Embryonic facial prominence (tissue), 1 donor: ENCODE measurements around the gene EMILIN2.
"Not testable (repeated sequence)": the region's sequence is repeated elsewhere in the genome, so short reads cannot be mapped to it uniquely, and the experiment has no call there.

Experiments
- DNase-seq: peaks from one replicate; pipeline ENCODE4 v3.0.0-alpha.2; 2016; ENCODE audit errors: extremely low spot score

EMILIN2 gene

GRCh38 chr18:2846636-2847316 lies at the start of gene EMILIN2:
EMILIN2 (plus strand) TSS chr18:2847006; CDS start chr18:2847189, 183 bp downstream.
- peak; percentile 66 for DNase-seq

DNA sequence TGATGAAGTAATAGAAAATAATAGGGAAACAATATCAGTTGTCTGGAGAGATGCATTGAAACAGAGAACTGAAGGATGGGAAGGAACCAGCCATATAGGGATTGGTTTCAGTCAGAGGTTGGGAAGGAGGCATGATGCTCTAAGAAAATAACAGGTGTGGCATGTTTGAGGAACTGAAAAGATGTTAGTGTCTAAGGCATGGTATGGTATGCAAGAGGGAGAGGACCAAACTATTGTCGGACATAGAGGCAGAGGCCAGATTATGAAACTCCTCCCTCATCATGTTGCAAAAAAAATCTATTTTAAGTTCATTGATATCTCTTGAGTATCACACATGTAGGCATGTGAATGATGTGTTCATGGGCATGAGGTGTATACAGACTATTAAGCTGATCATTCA lies 48.9 kb upstream of the EMILIN2 start:
- DNase-seq: no peak

DNA sequence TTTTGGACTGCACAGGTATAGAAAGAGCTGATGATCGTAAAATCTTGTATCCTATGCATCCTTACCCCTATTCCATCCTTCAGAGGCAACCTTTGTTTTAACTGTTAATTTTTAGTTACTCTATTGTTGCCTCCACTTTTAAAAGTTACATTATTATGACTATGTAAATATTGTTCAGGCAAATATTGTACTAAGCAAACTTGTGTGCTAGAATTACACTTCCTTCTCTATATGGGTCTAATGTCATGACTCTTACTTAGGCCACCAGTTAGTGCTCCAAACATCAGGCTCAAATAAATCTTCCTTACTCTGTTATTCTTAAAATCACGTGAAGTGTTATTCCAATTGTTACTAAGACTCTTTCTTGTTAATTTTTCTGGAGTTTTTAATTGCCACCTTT lies 47.4 kb upstream of the EMILIN2 start:
- no peak for DNase-seq

DNA sequence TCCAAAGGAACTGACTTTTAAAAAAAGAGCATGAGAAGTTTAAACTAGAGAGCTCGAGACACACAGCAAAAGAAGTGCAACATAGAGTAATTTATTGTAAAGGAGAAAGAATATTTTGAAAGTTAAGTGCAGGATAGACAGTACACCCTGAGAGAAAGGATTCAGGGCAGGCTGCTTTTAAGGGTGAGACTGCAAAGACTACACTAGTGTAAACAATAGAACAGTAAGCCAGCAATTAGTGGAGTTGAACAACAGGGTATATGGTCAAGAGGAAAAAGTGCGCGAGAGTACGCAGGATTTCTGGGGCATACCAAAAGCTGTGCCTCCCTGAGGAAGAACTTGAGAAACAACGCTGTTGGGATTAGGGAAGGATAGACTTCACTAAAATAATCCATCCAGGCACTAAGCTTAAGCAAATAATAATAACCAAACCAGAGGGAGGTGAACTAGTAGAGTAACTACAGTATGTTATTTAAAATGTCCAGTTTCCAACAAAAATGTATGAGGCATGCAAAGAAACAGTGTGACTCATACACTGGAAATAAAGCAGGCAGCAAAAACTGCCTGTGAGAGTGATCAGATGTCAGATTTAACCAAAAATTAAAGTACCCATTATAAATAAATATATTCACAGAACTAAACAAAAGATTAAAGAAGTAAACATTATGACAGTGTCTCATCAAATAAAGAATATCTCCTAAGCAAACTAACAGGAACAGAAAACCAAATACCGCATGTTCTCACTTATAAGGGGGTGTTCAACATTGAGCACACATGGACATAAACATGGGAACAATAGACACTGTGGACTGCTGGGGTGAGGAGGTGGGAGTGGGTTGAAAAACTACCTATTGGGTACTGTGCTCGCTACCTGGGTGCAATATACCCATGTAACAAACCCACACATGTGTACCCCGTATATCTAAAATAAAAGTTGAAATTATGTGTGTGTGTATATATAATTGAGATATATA lies 40.5 kb upstream of the EMILIN2 start:
- no peak for DNase-seq

DNA sequence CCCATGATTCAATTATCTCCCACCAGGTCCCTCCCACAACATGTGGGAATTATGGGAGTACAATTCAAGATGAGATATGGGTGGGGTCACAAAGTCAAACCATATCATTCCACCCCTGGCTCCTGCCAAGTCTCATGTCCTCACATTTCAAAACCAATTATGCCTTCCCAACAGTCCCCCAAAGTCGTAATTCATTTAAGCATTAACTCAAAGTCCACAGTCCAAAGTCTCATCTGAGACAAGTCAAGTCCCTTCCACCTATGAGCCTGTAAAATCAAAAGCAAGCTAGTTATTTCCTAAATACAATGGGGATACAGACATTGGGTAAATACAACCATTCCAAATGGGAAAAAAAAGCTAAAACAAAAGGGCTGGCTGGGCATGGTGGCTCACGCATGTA lies 38.2 kb upstream of the EMILIN2 start:
- not testable (repeated sequence) for DNase-seq

DNA sequence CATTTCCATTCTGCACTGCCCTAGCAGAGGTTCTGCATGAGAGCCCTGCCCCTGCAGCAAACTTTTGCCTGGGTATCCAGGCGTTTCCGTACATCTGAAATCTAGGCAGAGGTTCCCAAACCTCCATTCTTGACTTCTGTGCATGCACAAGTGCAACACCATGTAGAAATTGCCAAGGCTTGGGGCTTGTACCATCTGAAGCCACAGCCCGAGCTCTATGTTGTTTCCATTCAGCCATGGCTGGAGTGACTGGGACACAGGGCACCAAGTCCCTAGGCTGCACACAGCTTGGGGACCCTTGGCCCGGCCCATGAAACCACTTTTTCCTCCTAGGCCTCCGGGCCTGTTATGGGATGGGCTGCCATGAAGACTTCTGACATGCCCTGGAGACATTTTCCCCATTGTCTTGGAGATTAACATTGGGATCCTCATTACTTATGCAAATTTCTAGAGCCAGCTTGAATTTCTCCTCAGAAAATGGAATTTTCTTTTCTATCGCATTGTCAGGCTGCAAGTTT lies 37.1 kb upstream of the EMILIN2 start:
- not testable (repeated sequence) for DNase-seq

GRCh38 chr18:2811416-2811815 lies 35.4 kb upstream of the EMILIN2 start:
- no peak for DNase-seq

DNA sequence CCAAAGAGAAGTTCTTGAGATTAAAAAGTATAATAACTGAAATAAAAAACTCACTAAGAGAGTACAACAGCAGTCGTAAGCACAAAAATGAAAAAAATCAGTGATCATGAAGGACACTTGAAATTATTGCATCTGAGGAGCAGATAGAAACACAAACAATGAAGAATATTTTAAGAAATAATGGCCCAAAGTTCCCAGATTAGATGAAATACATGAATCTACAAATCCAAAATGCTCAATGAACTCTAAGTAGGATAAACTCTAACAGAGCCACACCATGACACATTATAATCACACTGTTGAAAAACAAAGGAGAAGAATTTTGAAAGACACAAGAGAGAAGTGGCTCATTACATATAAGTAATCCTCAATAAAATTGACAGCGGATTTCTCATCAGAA lies 31.9 kb upstream of the EMILIN2 start:
- no peak for DNase-seq

DNA sequence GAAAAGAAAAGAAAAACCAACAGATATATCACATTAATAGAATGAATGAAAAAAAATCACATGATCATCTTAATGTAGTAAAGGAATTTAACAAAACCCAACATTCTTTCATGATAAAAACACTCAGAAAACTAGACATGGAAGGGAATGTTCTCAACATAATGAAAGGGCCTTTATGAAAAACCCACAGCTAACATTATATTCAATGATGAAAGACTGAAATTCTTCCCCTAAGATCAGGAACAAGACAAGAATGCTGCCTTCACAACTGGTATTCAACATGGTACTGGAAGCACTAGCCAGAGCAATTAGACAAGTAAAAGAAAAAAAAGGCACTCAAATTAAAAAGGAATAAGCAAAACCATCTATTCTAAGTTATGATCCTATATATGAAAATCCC lies 28.5 kb upstream of the EMILIN2 start:
- no peak for DNase-seq

DNA sequence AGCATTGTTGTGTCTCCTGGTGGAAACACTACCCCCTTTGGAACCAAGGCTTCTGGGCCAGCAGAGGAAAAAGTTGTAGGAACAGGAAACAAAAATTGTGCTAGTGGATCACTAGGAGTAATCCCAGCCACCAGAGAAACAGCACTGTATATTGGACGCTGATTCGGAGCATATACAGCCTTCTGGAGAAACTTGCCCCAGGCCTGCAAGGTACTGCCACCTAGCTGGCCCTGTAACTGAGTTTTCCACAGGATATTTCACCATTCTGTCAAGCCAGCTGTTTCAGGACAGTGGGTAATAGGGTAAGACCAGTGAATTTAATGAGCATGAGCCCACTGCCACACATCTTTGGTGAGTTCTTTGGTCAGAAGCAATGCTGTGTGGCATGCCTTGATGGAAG lies 25.1 kb upstream of the EMILIN2 start:
- DNase-seq: no peak

DNA sequence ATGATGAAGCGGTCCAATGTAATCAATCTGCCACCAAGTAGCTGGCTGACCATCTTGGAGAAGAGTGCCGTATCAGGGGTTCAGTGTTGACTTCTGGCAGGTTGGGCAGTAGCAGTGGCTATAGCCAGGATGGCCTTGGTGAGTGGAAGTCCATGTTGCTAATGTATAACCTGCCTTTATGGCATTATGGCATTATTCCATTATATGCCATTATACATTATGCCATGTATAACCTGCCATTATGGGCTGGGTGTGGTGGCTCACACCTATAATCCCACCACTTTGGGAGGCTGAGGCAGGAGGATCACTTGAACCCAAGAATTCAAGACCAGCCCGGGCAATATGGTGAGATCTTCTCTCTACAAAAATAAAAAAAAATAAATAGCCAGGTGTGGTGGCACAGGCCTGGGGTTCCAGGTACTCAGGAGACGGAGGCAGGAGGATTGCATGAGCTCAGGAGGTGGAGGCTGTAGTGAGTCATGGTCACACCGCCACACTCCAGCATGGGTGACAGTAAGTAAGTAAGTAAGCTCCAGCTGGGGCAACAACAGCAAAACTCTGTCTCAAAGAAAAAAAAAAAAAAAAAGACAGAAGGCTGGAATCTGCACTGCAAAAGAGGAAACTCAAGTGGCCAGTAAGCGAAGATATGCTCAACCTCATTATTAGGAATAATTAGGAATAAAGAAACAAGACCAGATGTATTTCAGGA lies 24.4 kb upstream of the EMILIN2 start:
- DNase-seq: no peak

DNA sequence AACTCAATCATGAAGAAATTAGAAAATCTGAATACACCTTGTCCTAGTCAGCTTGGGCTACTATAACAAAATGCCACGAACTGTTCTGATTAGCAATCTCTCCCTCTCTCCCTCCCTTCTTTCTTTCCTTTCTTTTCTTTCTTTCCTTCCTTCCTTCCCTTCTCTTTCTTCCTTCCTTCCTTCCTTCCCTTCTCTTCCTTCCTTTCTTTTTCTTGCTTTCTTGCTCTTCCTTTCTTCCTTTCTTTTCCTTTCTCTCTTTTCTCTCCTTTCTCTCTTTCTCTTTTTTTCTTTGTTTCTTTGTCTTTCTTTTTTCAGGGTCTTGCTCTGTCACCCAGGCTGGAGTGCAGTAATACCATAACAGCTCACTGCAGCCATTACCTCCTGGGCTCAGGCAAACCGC lies 23.6 kb upstream of the EMILIN2 start:
- no peak for DNase-seq

GRCh38 chr18:2823966-2824365 lies 22.8 kb upstream of the EMILIN2 start:
- no peak for DNase-seq

- DNase-seq: no peak
Measured at GRCh38 chr18:2824865-2825264, 21.9 kb upstream of the EMILIN2 start.

- DNase-seq: no peak
Measured at GRCh38 chr18:2825613-2826175, 21.1 kb upstream of the EMILIN2 start.

- DNase-seq: no peak
Measured at GRCh38 chr18:2826581-2826980, 20.2 kb upstream of the EMILIN2 start.

GRCh38 chr18:2827061-2827460 lies 19.7 kb upstream of the EMILIN2 start:
- no peak for DNase-seq

GRCh38 chr18:2836118-2836517 lies 10.7 kb upstream of the EMILIN2 start:
- DNase-seq: not testable (repeated sequence)

DNA sequence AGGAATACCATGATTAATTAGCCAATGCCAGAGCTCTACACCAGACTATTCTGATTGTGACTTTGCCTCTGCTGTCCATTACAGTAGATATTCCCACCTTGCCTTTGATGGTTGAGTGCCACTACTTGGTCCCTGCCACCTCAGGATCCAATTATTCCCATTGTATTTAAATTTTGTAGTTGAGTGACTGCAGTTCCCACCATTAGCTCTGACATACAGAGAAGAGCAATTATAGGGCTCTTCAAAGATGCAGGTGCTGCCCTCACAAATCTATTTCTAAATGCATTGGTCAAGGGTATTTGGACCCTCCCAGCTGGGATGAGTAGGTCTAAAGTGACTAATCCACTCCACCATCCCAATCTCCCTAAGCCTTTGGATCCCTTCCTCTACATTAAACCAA lies 9.5 kb upstream of the EMILIN2 start:
- not testable (repeated sequence) for DNase-seq

GRCh38 chr18:2839202-2839601 lies 7.6 kb upstream of the EMILIN2 start:
- DNase-seq: no peak

DNA sequence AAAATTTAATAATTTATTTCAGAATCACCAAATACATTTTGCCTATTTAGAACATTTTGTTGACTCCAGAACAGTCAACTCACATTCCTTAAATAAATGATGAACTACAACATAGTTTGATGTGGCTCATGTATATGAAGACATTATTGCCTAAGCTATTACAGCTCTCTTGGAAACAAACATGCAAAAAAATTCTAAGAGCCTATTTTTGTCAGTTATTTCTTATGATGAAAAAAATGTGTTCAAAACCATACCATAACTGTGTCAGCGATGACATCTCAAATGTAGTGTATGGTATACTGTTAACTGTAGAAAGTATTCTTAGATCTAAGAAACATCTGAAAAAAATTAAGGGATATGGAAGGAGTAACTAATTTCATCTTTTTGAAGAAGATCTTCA lies 6.3 kb upstream of the EMILIN2 start:
- no peak for DNase-seq

- no peak for DNase-seq
Measured at GRCh38 chr18:2843146-2843545, 3.7 kb upstream of the EMILIN2 start.
